ENCODE results near the gene MED12. TPM values are rescaled to one million over a fixed set of nuclear protein-coding genes. Genes with fewer than 3 reads are reported as not detected.

MED12 gene
- total and polyA plus RNA-seq, 10 of the 15 experiments (the other 5 are each of a cell fraction or from before 2014, with no cell fraction given), result 0.68 to 28.5 (median 13.7) TPM

- TF ChIP-seq CTCF (IDR thresholded peaks at IDR 0.05 in 2 of 3, conservative IDR thresholded peaks at IDR 0.05 in 1 of 3; ENCODE audit: control insufficient read depth in 2 of 3, extremely low read depth in 1 of 3, insufficient read depth in 1 of 3, low read depth in 3 of 3, low read length in 3 of 3) (peak; percentile 53 to 81 (median 65); a peak in 5 of 6 replicates), RAD21 (IDR thresholded peaks at IDR 0.05; ENCODE audit: insufficient read depth, low read depth, low read length) (peak; percentile 80), E4F1 (IDR thresholded peaks at IDR 0.05; ENCODE audit: borderline replicate concordance, partially characterized antibody) (no peak), SMARCA5 (IDR thresholded peaks at IDR 0.05) (0 out of 2 replicates have a peak, but pooled peaks have one; percentile 22), SMC3 (IDR thresholded peaks at IDR 0.05; ENCODE audit: borderline replicate concordance, low read length) (peak; percentile 85)
Measured at GRCh38 chrX:71098302-71098701, 20.1 kb upstream of the MED12 start (continued).

GRCh38 chrX:71098951-71099506 lies 19.4 kb upstream of the MED12 start:
- intact Hi-C loops (cut with micrococcal nuclease; ENCODE audit: unreplicated experiment), result loop anchor here (1.0 to 10.0 kb wide), 3 partner anchors 30 to 186 kb away; partner anchors contain the start of gene NONO
- DNase-seq (ENCODE audit: low read depth, low spot score), result no peak
- Histone ChIP-seq H3K4me1 (ENCODE audit: control insufficient read depth, insufficient read depth, low read length) (no peaks in the 10 kb centered on the region), H3K9ac (ENCODE audit: control insufficient read depth, insufficient read depth, low read length) (no peak overlapping the region), H3K4me2 (ENCODE audit: control insufficient read depth, insufficient read depth) (no peak overlapping the region), H3K79me2 (ENCODE audit: control insufficient read depth, insufficient read depth, low read length) (no peaks in the 10 kb centered on the region), H2AFZ (ENCODE audit: control insufficient read depth, low read depth, low read length) (no peak overlapping the region), H3K27ac (ENCODE audit: control insufficient read depth, insufficient read depth) (no peak overlapping the region), H3K36me3 (ENCODE audit: control insufficient read depth in 2 of 2, insufficient read depth in 2 of 2, low read length in 1 of 2) (no peaks in the 10 kb centered on the region), H3K9me3 (replicated peaks; ENCODE audit: control insufficient read depth, insufficient read depth, low read length) (no peaks in the 10 kb centered on the region), H4K20me1 (ENCODE audit: control insufficient read depth, insufficient read depth) (no peaks in the 10 kb centered on the region), H3K4me3 (no peak overlapping the region), H3K27me3 (replicated peaks in 1 of 2; ENCODE audit: control insufficient read depth in 2 of 2, insufficient read depth in 2 of 2, low read length in 1 of 2) (no peaks in the 10 kb centered on the region)
- in situ Hi-C loops (cut with MboI), result no loop called here
- no TSS peak for BruUV-seq (replicated peaks)
- CTCF ChIA-PET, result interaction anchor here (0.5 to 5.2 kb wide), 8 partner anchors 11 to 130 kb away, joined by 3 to 82 read pairs (median 16); partner anchors contain the start of genes IL2RG and MED12
- SMC1A ChIA-PET (ENCODE audit: uncharacterized antibody, unreplicated experiment), result interaction anchor here (0.8 to 6.2 kb wide), 10 partner anchors 13 to 184 kb away, joined by 3 to 46 read pairs (median 5); partner anchors contain the start of genes IL2RG, MED12 and NONO
- POLR2A ChIA-PET, result interaction anchor here (0.6 to 5.1 kb wide), 7 partner anchors 13 to 280 kb away, joined by 3 to 60 read pairs (median 4); partner anchors contain the start of gene IL2RG
- FAIRE-seq, result no peak
- no peak for ATAC-seq
- 46% methylated on average over 4 of the region's 5 CpGs for WGBS (ENCODE audit: insufficient coverage, insufficient replicate concordance, low lambda C conversion rate, missing lambda C conversion rate)
- RAD21 ChIA-PET (ENCODE audit: unreplicated experiment), result interaction anchor here (0.8 to 2.7 kb wide), 9 partner anchors 12 to 184 kb away, joined by 3 to 29 read pairs (median 6); partner anchors contain the start of genes IL2RG, MED12, NLGN3 and NONO
- TF ChIP-seq GATAD2B (conservative IDR thresholded peaks at IDR 0.05; ENCODE audit: low read depth) (no peak), NR2C1 (IDR thresholded peaks at IDR 0.05) (no peak), ZNF622 (IDR thresholded peaks at IDR 0.05) (no peak), BCL11A (IDR thresholded peaks at IDR 0.05; ENCODE audit: low read depth, low read length) (no peak), BACH1 (IDR thresholded peaks at IDR 0.05; ENCODE audit: borderline replicate concordance) (no peak), FOXM1 (IDR thresholded peaks at IDR 0.05; ENCODE audit: low read depth, low read length) (no peak), TBL1XR1 (IDR thresholded peaks at IDR 0.05; ENCODE audit: low read depth, low read length) (no peak), NFYA (IDR thresholded peaks at IDR 0.05; ENCODE audit: borderline replicate concordance, low read depth, low read length) (no peak), ATF3 (IDR thresholded peaks at IDR 0.05; ENCODE audit: borderline replicate concordance, extremely low read depth, low read depth, low read length) (no peak), HCFC1 (IDR thresholded peaks at IDR 0.05; ENCODE audit: low read length) (no peak)
